Mammary epithelial cell (primary cell): ENCODE results near the gene PCID2.

Experiments
- CTCF ChIP-seq, 2 donors: IDR thresholded peaks in 1 of 2; conservative IDR thresholded peaks in 1 of 2; 2 replicates each; pipeline ENCODE4 v1.5.1; 2011 to 2012; ENCODE audit warnings: inconsistent platforms in 2 of 2, low read length in 2 of 2, mild to moderate bottlenecking in 2 of 2, control low read depth in 1 of 2, low read depth in 1 of 2; ENCODE audit not compliant: insufficient read depth in 1 of 2; ENCODE audit errors: extremely low read depth in 1 of 2
- EZH2 ChIP-seq: IDR thresholded peaks from 2 replicates; pipeline ENCODE4 v1.6.1; 2012; ENCODE audit warnings: low read length, inconsistent platforms, borderline replicate concordance

GRCh38 chr13:113211774-113212173 is 3.3 kb upstream of the PCID2 start:
- TF ChIP-seq CTCF (conservative IDR thresholded peaks at IDR 0.05 in 1 of 2, IDR thresholded peaks at IDR 0.05 in 1 of 2; ENCODE audit: extremely low read depth in 1 of 2, insufficient read depth in 1 of 2, low read depth in 1 of 2, low read length in 2 of 2) (peak in 1 of 2 donors; percentile 15), EZH2 (no peak)
